WI38 (cell line): ENCODE data around the gene TMEM255B.
A peak's percentile ranks its signal among the peaks of the same experiment; 100 is the strongest.

Source experiments
- H3K4me3 ChIP-seq: 2 replicates; pipeline ENCODE4 v1.5.1; 2011; ENCODE audit warnings: low read depth, mild to moderate bottlenecking, control low read depth, low read length
- TF ChIP-seq, protein P1 (sequence below): IDR thresholded peaks from 2 replicates; pipeline ENCODE4 v1.5.1; 2012; ENCODE audit warnings: low read depth, mild to moderate bottlenecking, control low read depth, low read length

The TMEM255B gene

GRCh38 chr13:113860051-113860664, 101.1 kb downstream of the TMEM255B start:
- H3K4me3 ChIP-seq: peak overlapping the region; percentile 91
- TF ChIP-seq, protein P1, sequence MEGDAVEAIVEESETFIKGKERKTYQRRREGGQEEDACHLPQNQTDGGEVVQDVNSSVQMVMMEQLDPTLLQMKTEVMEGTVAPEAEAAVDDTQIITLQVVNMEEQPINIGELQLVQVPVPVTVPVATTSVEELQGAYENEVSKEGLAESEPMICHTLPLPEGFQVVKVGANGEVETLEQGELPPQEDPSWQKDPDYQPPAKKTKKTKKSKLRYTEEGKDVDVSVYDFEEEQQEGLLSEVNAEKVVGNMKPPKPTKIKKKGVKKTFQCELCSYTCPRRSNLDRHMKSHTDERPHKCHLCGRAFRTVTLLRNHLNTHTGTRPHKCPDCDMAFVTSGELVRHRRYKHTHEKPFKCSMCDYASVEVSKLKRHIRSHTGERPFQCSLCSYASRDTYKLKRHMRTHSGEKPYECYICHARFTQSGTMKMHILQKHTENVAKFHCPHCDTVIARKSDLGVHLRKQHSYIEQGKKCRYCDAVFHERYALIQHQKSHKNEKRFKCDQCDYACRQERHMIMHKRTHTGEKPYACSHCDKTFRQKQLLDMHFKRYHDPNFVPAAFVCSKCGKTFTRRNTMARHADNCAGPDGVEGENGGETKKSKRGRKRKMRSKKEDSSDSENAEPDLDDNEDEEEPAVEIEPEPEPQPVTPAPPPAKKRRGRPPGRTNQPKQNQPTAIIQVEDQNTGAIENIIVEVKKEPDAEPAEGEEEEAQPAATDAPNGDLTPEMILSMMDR: no peak

GRCh38 chr13:113860665-113861432, 101.8 kb downstream of the TMEM255B start:
- H3K4me3 ChIP-seq: peak overlapping the region; percentile 91
- TF ChIP-seq, protein P1: no peak

DNA sequence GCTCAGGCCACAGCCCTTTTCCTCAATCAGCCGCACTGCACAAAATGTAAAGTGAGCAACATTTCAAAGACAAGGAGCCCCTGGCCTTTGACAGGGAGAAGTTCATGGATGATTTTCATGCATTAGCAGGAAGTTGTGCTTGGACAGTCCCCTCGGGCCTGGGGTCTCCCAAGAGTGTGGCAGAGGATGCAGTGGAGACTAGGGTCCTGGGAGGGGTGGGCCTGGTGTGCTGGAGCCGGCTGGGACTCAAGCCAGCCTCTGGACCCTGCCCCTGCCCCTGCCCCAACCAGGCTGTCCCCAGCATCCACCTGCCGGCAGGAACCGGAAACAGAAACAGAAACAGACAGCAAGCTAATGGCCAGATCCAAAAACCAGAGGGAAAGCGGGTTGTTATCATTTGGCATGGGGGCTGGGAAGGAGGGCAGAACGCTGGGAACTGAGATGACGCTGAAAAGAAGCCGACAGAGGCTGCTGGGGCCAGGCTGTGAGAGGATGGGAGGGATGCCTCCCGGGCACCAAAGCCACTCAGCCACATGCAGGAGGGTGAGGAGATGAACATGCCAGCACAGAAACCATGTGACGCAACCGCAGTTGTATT, 102.5 kb downstream of the TMEM255B start:
- TF ChIP-seq, protein P1: no peak
- peak overlapping the region; percentile 91 for H3K4me3 ChIP-seq

- TF ChIP-seq, protein P1: no peak
- H3K4me3 ChIP-seq: peak overlapping the region; percentile 91
Measured at GRCh38 chr13:113862191-113862930, 103.3 kb downstream of the TMEM255B start.

DNA sequence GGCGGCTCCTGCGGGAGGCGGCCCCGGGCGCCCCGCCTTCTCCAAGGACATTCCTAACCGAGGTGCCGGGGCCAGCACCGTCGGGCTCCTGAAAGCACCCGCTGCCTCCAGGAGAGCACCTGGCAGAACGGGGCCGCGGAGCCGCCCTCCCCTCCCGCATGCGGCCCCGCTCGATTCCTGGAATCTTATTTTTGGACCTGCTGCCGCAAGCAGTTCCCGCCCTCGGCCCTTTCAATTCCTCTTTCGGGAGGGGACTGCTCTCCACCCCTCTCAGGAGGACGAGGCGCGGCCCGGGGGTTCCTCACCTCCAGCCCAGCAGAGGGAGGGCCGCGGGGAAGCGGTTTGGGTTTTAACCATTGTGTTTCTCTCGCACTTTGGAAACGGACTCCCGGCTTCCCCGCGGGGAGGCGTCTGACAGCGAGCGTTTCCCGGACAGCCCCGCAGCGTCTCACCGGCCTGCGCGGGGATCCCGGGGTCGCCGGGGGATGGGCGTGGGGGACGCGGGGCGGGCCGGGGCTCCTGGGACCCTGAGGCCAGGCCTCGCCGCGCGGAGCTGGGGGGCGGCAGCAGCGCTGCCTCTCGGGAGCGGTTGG, 104.0 kb downstream of the TMEM255B start:
- TF ChIP-seq, protein P1: no peak
- H3K4me3 ChIP-seq: peak overlapping the region; percentile 91

DNA sequence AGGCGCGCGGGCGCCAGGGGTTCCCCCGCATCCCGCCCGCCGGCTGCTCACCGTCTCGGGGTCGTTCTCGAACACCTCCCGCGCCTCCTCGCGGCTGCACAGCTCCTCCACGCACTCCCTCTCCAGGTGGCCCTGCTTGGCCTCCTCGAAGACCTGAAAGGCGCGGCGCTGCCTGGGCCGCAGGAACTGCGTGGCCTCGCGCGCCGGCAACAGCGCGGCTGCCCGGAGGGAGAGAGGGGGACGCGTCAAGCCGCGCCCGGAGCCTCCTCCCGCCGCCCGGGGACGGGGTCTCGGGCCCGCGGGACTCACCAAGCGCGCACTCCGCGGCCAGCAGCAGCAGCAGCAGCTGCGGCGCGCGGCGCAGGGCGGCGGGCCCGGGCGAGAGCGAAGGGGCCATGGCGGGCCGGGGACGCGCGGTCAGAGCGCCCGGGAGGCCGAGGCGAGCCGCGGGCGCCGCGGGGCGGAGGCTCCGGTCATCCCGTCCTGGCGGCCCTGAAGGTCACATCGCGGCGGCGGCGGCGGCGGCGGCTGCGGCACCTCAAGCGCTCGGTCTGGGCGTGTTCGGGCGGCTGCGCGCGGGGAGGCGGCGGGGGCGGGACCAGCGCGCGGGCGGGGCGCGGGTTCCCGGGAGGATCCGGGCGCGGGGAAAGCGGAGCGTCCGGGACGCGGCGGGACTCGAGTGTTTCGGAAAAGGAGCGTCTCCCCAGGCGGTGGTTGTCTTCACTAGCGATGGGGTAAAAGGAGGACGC, 104.7 kb downstream of the TMEM255B start, which contains the start of gene GAS6:
Gene GAS6 (minus strand): TSS at position 553 of the 749 bp plus-strand sequence. CDS start 156 bp downstream, at position 397.
- H3K4me3 ChIP-seq: peak within 1 kb of the TSS; percentile 91
- TF ChIP-seq, protein P1: no peak
